Measurements from ENCODE around the gene OR5AR1. TPM values are rescaled to one million over a fixed set of nuclear protein-coding genes. Genes with fewer than 3 reads are reported as not detected.

Gene OR5AR1
- total and polyA plus RNA-seq, 10 donors, result not detected

GRCh38 chr11:56700242-56700913 is 36.9 kb downstream of the OR5AR1 start:
- TF ChIP-seq CTCF (IDR thresholded peaks at IDR 0.05 in 8 of 11, conservative IDR thresholded peaks at IDR 0.05 in 3 of 11), result no peak
- TF ChIP-seq POLR2AphosphoS5 (IDR thresholded peaks at IDR 0.05), result no peak
- TF ChIP-seq POLR2A (IDR thresholded peaks at IDR 0.05), result no peak
- Histone ChIP-seq H3K9me3 (peaks cover 0 to 4% (median 0%) of the 10 kb centered on the region in 8 donors), H3K27ac (no peak overlapping the region), H3K4me1 (no peaks in the 10 kb centered on the region), H3K36me3 (no peaks in the 10 kb centered on the region), H3K27me3 (replicated peaks in 1 of 7) (no peaks in the 10 kb centered on the region), H3K4me3 (no peak overlapping the region)
- 51 to 64% (median 56%) methylated on average over 10 of the region's 10 CpGs for WGBS, 5 donors
- intact Hi-C loops (cut with DNase I; ENCODE audit: low total_unique reads), result no loop called here
- no peak for DNase-seq

DNA sequence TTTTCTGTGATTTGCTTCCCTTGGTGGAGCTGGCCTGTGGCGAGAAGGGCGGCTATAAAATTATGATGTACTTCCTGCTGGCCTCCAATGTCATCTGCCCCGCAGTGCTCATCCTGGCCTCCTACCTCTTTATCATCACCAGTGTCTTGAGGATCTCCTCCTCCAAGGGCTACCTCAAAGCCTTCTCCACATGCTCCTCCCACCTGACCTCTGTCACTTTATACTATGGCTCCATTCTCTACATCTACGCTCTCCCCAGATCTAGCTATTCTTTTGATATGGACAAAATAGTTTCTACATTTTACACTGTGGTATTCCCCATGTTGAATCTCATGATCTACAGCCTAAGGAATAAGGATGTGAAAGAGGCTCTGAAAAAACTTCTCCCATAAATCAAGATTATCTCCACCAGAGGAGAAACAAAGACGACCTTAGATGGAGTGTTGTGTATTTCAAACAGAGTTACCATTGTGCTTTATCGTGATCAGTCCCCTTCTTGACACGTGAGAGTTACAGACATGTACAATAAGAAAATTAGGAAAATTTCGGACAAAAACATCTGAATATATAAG is 37.5 kb downstream of the OR5AR1 start:
- no peaks in the 10 kb centered on the region for H3K4me1 ChIP-seq
- no peak overlapping the region for H3K4me3 ChIP-seq
- H3K36me3 ChIP-seq, result no peaks in the 10 kb centered on the region
- intact Hi-C loops (cut with DNase I; ENCODE audit: low total_unique reads), result no loop called here
- no peak for TF ChIP-seq POLR2AphosphoS5 (IDR thresholded peaks at IDR 0.05)
- TF ChIP-seq CTCF (IDR thresholded peaks at IDR 0.05 in 8 of 11, conservative IDR thresholded peaks at IDR 0.05 in 3 of 11), result no peak
- H3K9me3 ChIP-seq, result peaks cover 0 to 4% (median 0%) of the 10 kb centered on the region in 8 donors
- no peaks in the 10 kb centered on the region for H3K27me3 ChIP-seq (replicated peaks in 1 of 7)
- H3K27ac ChIP-seq, result no peak overlapping the region
- WGBS, 5 donors, result 57 to 72% (median 67%) methylated on average over 8 of the region's 8 CpGs
- no peak for DNase-seq

- Histone ChIP-seq H3K27me3 (replicated peaks in 1 of 7) (no peaks in the 10 kb centered on the region), H3K9me3 (peaks cover 0 to 27% (median 11%) of the 10 kb centered on the region in 8 donors), H3K4me3 (no peak overlapping the region), H3K27ac (no peak overlapping the region), H3K36me3 (no peaks in the 10 kb centered on the region), H3K4me1 (no peaks in the 10 kb centered on the region)
- intact Hi-C loops (cut with DNase I; ENCODE audit: low total_unique reads), result no loop called here
- WGBS, 5 donors, result 42 to 67% (median 52%) methylated on average over 1 of the region's 1 CpG
- TF ChIP-seq POLR2A (IDR thresholded peaks at IDR 0.05), result no peak
- TF ChIP-seq POLR2AphosphoS5 (IDR thresholded peaks at IDR 0.05), result no peak
- no peak for TF ChIP-seq CTCF (IDR thresholded peaks at IDR 0.05 in 8 of 11, conservative IDR thresholded peaks at IDR 0.05 in 3 of 11)
- DNase-seq, result no peak
These were observed 42.4 kb downstream of the OR5AR1 start for GRCh38 chr11:56705784-56706396.

GRCh38 chr11:56706486-56706885 is 43.0 kb downstream of the OR5AR1 start:
- intact Hi-C loops (cut with DNase I; ENCODE audit: low total_unique reads), result no loop called here
- Histone ChIP-seq H3K27me3 (replicated peaks in 1 of 7) (no peaks in the 10 kb centered on the region), H3K4me3 (no peak overlapping the region), H3K9me3 (peaks cover 0 to 29% (median 14%) of the 10 kb centered on the region in 8 donors), H3K27ac (no peak overlapping the region), H3K4me1 (no peaks in the 10 kb centered on the region), H3K36me3 (no peaks in the 10 kb centered on the region)
- TF ChIP-seq POLR2A (IDR thresholded peaks at IDR 0.05) (no peak), CTCF (IDR thresholded peaks at IDR 0.05 in 8 of 11, conservative IDR thresholded peaks at IDR 0.05 in 3 of 11) (no peak), POLR2AphosphoS5 (IDR thresholded peaks at IDR 0.05) (no peak)
- no peak for DNase-seq
- 70 to 91% (median 88%) methylated on average over 2 of the region's 2 CpGs for WGBS, 5 donors
